Stimulated activated CD4-positive, alpha-beta T cell treated with anti-CD3 and anti-CD28 coated beads, Interleukin-12 subunit alpha, Interleukin-12 subunit beta, amount 100 ng/mL, for 24 hours (primary cell): Measurements from ENCODE around the gene CNBP.
"Not testable (repeated sequence)": the region's sequence is repeated elsewhere in the genome, so short reads cannot be mapped to it uniquely, and the experiment has no call there.

Experiments used
- DNase-seq, 2 experiments: peaks; one replicate each; pipeline ENCODE4 v3.0.0-alpha.2; 2020; ENCODE audit warnings: low read depth in 2 of 2

Gene CNBP

DNA sequence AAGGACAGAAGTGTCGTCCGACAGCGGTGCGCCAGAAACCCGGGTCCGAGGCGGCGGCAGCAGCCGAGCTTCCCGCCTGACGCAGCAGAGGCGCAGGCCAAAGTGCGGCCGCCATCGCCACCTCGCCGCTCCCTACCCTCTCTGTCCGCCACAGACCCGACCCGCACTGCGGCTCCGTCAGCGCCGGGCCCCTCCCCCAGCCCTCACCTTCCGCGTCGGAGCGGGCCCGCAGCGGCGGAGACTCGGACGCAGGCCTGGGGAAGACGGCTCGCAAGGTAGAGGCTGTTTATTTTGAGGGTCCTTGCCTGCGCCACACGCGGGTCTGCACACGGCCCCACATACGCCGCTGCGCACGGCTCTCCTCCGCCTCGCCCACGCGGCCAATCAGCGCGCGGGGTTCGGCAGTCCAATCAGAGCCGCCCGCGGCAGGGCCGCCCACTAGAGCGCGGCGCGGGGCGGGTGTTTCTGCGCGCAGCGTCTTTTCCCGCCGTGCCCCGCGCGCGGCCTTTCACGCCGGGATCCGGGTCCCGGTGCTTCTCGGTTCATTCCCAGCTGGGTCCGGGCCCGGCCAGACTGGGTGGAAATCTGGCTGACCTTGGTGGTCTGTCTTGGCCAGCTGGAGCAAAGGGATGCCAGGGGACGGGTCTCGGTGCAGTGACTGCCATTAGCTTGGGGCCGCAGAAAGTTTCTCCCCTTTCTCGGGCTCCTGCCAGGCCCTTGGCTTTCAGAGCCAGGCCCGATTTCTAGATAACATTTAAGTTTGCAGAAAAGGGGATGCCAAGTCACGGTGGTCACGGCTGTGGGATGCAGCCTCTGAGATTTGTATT lies at the start of gene CNBP:
Gene CNBP (minus strand): TSS at position 328 of the 827 bp plus-strand sequence. CDS start 12,139 bp downstream, outside the sequence.
- peak; percentile 81 to 86 for DNase-seq

DNA sequence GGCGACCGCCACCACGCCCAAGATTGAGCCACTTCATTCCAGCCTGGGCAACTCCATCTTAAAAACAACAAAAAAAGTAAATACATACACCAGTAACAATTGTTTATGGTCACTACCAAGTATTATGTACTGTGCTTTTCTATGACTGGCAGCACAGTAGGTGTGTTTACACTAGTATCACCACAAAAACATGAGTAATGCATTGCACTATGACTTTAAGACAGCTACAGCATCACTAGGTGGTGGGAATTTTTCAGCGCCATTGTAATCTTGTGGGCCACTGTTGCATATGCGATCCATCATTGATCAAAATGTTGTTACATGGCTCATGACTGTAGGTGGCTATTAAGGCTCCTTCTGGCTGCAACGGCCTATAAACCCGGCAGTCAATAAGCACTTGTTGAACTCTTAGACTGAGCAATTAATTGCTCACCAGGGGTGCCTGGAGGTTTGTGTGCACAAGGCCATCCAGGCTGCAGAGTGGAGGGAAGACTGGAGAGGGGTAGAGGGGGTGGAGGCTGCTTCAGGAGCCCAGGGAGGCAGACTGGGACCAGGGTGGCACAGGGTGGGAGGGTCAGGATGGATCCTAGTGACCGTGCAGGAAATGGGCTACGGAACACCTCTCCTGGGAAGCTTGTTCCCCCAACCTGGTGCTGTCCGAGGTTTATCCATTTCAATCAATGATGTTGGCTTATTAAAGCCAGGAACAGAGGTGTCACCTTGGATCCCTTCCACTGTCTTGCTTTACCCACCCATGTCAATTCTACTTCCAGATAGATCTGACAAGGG lies 47.8 kb upstream of the CNBP start:
- DNase-seq, result no peak

DNA sequence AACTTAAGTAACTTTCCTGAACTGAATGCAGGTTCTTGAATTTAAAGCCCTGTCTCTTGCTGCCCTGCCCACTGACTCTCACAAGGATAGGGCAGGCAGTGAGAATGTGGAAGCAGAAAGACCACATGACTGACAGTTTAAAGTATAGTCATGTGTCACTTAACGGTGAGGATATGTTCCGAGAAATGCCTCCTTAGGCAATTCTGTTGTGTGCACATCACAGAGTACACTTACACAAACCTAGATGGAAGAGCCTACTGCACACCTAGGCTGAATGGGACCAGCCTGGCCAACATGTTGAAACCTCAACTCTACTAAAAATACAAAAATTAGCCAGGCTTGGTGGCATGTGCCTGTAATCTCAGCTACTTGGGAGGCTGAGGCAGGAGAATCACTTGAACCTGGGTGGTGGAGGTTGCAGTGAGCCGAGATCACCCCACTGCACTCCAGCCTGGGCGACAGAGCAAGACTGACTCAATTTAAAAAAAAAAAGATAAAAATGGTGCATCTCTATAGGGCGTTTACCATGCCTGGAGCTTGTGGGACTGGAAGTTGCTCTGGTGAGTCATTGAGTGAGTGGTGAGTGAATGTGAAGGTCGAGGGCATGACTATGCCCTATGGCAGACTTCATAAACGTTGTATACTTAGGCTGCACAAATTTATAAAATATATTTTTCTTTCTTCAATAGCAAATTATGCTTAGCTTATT lies 46.8 kb upstream of the CNBP start:
- DNase-seq, result no peak

DNA sequence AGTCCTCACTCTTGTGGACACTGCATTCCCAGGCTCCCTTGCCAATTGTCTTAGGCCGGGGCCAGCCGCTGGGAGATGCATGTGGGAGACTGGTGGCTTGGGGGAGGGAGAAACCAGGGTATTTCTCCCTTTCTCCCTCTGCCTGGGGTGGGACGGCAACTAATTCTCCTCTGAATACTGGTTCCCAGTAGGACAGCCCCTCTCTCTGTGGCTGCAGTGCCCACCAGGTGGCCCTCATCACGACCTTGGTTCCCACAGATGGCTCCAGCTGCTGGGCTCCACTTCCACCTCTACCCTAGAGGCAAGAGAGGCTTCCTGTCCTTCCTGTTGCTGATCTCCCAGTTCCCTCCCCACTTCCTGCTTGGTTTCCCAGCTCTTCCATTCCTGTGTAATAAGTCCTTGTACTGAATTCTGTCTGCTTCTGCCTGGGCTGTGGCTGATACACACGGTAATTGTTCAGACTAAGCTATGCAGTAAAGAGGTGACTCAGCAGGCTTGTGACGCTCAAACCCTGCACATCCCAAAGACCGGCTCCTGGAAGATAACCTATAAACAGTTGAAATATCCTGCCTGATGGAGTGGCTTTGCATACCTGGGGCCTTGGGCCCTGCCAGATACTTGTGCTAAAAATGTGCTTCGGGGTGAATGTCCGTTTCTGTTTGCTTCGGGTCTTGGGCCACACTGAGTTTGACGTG lies 45.3 kb upstream of the CNBP start:
- DNase-seq, result no peak

DNA sequence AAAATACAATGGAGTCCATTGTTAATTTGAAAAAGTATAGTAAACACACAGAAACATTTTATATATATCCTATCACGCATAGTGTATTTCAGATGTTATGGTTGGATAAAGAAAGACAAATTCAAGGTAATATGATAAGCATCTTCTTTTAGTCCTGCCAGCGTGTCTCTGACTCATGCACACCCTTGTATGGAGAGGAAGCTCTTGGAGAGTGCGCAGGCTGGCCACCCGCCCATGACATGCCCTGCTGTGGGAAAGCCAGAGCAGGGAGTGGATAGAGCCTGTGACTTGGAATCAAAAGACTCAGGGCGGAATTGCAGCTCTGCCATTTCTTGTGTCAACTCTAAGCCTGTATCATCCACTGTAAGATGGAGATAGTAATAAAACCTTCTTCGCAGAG lies 42.7 kb upstream of the CNBP start:
- DNase-seq, result no peak

DNA sequence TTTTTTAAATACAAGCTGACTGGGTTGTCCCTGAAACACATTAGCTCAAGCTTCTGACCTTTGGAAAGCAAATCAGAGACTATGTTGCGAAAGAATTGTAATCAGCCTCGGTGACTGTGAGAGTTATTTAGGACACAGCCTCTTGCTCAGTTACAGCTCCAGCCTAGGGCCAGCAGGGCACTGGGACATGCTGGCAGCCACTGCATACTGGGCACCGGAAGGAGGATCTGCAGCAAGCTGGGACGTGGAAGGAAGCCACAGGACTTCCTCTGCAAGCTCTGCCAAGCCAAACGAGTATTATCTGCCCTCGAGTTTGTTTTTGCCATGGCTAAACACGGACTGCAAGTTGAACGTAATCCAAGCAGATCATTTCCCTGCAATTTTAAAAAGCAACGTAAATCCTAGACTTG lies 41.3 kb upstream of the CNBP start:
- no peak for DNase-seq

DNA sequence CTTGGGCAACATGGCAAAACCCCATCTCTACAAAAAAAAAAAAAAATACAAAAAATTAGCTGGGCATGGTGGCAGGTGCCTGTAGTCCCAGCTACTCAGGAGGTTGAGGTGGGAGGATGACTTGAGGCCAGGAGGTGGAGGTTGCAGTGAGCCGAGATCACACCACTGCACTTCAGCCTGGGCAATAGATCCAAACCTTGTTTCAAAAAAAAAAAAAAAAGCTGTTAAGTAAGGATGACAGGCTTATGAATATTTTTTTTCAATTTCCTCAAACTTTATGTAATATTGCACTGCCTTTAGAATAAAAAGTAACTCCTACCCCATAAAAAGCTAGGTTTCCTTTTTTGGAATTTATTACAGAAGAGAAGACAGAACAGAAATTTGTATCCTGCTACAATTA lies 40.7 kb upstream of the CNBP start:
- not testable (repeated sequence) for DNase-seq

DNA sequence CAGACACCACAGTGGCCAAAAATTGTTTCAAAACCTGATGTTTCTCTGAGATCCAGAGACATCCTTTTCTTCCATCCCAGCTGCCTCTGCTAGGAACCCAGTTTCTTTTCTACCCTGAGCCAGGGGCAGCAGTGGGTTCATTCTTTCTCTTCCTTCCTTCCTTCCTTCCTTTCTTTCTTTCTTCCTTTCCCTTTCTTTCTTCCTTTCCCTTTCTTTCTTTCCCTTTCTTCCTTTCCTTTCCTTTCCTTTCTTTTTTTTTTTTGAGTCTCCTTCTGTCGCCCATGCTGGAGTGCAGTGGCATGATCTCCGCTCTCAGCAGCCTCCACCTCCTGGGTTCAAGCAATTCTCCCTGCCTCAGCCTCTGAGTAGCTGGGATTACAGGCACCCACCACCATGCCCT lies 35.0 kb upstream of the CNBP start:
- DNase-seq, result no peak

DNA sequence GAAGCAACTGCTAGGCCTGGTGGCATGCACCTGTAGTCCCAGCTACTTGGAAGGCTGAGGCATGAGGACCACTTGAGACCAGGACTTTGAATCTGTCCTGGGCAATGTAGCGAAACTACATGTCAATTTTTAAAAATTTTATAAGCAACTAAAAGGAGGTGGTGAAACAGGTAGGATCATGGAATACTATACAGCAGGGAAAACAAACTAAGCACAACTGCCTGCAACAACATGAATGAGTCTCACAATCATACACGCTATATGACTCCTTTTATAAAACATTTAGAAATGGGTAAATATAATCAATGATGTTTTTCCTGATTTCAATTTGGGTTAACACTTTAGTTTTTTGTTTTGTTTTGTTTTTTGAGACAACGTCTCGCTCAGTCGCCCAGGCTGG lies 29.5 kb upstream of the CNBP start:
- DNase-seq, result no peak

DNA sequence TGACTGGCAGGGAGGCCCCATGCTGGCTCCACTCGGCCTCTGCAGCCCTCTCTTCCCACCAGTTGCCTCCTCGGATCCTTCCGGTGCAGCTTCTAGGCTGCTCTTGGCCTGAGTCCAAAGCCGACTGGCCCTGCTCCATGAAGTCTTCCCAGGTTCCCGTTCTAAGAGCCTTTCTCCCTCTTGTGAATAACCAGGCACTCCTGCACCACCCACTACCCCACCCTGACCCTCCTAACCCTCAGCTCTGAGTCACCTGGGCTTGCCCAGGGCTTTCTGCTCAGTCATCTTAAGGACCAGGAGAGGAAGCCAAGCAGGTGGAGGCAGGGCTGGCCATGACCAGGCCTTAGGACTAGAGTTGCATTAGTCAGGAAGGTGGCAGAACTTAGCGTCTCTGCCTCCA lies 28.1 kb upstream of the CNBP start:
- no peak for DNase-seq

DNA sequence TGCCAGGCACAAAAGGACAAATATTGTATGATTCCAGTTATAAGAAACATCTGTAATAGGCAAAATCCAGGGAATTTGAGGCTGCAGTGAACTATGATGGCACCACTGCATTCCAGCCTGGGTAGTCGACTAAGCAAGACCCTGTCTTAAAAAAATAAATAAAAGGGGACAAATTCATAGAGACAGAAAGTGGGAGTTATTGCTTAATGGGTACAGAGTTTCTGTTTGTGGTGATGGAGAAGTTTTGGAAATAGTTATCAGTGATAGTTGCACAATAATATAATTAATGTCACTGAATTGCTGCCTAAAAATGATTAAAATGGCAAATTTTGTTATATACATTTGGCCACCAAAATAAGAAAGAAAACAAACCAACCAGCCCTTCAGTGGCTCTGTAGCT lies 27.6 kb upstream of the CNBP start:
- DNase-seq, result no peak

DNA sequence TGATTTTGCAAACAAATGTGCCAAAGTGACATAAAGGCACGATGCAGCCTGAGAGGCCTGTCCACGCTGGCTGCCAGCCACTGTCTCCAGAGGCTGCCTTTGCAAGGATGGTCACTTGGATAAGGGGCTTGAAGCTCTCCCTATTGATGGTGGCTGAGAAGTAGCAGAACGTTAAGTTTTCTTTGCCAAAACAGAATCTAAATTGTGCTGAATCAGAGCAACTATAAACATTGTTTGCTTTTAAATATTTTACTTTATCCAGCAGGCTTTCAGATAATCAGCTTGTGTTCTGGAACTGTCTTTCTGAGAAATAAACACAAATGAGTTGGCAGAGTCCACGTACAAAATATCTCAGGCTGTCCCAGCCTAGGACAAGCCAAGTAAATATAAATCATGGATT lies 23.8 kb upstream of the CNBP start:
- DNase-seq, result no peak

DNA sequence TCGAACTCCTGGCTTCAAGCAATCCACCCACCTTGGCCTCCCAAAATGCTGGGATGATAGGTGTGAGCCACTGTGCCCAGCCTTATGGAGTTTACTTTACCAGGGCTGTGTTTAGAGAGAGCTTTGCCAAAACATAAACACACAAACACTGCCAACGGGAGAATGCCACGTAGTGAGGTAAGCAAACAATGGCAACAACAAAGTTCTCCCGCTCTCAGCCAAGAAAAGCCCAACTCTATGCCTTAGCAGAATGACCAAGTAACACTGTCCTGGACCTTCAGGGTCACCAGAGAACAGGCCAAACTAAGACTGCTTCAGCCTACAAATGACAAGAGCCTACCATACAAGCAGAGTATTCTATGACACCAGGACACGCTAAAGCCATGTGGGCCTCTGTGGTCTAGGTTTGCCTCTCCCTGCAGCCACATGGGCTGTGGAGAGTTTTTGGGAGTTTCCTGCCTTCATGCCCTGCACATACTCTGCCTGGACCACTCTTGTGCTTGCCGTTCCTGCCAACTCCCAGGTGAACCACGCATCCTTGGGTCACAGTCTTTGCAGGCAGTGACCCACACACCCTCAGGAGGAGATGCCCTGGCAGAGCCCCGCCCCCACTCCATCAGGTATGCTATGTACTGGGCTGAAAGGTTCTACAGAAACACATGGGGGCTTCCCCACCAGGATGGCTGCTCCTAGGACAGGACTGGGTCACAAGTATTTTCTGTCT lies 21.6 kb upstream of the CNBP start:
- DNase-seq, result no peak

DNA sequence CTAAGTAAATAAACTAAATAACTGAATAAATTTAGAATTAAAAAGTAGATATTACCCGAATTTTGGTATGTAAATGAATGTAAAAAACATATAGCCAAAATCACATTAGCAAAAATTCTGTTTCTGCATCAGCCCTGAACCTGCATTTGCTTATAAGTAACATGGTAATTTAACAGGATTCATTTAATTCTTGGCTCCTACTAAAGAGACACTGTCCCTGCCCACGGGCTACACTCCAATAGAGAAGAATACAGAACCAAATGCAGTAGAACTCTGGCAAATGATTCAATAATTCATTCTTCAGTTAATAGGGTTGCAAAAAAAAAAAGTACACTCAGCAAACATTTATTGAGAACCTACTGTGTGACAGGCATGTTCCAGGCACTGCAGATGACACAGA lies 20.8 kb upstream of the CNBP start:
- DNase-seq, result no peak

DNA sequence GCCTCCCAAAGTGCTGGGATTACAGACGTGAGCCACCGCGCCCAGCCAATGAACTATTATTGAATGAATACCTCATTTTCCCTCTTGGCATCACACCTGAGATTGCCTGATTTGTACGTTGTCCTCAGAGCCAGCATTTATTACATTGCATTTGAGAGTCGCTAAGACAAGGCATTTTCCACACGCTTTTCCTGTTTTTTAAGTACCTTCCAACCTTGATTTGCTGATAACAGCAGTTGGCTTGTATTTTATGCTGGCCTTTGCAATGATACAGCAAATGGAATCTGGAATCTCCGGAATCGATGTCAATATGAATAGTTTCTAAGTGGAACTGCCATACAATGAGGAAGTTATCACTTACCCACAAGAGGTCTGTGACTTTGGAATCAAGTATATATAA lies 15.7 kb upstream of the CNBP start:
- DNase-seq, result no peak

DNA sequence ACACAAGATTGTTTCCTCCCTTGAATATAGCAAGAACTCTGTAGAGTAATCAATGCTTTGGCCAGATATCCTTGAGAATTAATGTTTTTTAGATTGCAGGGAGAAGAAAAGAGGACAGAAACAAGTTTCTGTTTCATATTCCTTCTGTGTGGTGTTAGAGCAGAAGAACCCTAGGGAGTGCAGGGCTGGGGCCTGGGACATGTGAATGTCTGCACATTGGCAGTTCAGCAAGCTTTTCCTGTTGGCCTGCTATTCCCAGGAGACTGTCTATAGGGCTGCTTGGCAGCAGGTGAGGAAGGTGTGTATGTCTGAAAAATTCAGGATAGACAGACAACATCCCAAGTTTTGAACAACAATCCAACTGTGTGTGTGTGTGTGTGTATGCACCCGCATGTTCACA lies 13.6 kb upstream of the CNBP start:
- no peak for DNase-seq

DNA sequence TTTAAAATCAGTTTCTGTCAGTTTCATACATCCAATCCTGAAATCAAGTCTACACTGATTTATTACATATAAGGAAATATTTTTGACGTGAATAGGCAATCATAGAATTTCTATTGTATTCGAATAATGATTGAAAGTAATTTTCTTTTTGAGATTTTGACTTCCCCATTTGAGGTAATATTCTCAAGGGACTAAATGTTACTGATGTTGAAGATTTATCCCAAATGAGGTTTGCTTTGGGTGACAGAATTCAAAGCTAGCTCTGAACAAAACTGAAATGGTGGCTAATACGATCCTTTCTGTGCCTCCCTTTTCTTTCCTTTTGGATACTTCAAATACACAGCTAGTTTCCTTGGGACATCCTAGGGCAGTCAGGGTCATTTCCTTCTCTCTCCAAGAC lies 12.9 kb upstream of the CNBP start:
- no peak for DNase-seq

DNA sequence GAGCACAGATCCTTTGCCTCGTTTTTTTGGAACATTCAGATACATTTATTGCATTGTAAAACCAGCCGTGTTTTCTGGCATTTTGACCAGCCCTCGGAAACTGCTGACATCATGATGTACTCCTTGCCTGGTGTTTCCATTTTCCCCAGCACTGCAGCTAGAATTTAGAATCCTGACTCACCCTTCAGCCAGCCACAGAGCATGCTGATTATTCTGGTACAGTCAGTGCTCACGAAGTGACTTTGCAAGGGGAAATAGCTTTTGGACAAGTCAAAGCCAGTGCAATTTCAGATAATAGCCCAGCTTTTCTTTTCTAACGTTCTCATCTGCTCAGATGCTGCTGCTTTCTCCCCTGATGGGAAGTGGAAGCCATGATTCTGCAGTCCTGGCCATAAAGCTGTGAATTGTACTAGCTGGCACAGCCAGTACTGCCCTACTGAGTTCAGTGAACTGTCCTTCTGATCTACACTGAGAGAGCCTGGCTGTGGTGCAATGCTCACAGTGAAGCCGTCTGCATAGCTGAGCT lies 12.1 kb upstream of the CNBP start:
- no peak for DNase-seq

DNA sequence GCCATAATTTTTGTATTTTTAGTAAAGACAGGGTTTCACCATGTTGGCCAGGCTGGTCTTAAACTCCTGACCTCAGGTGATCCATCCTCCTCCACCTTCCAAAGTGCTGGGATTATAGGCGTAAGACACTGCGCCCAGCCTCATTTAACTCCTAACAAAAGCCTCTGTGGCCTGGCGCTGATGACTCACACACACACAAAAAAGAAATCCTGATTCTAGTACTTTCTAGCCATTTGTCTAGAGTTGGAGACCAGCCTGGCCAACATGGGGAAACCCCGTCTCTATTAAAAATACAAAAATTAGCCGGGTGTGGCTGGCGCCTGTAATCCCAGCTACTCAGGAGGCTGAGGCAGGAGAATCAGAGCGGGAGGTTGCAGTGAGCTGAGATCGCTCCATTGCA lies 6.1 kb upstream of the CNBP start:
- not testable (repeated sequence) for DNase-seq

DNA sequence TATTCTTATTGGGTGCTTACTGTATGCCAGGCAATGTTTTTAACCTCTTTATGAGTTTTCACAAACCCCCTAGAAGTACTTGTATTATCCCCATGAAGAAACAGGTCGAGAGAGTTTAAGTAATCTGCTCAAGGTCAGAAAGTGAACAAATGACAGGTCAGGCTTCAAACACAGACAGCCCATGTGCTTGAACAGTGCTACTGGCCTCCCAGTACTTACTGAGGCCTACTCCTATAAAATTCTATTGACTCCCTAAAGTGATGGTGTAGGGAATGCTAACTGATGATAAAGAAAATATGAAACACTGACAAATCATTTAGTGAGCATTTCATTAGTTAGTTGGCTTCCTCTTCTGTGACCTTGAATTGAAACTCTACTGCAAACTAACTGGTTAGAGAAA lies 4.2 kb upstream of the CNBP start:
- no peak for DNase-seq

DNA sequence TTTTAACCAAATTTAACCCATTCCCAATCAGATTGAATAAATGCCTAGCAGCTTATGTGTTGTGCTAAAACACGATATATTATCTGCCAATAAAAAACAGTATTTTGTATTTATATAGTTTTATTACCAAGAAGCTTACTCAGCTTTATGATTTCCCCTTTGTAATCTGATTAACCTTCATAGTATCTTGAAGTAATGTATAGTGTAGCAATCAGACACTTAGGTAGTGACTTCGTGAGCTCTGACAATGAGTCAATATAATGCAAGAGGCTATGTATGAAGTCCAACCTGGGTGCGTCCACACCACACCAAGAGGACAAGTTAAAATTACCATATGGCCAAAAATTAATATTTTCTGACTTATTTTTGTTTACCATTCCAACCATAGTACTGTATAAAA lies 2.1 kb upstream of the CNBP start:
- DNase-seq, result no peak
